ENCODE data around the gene VIPR2. TPM values are rescaled to one million over a fixed set of nuclear protein-coding genes. Genes with fewer than 3 reads are reported as not detected.

VIPR2 gene
- total RNA-seq, 1 donor from 2014 or later, result not detected

DNA sequence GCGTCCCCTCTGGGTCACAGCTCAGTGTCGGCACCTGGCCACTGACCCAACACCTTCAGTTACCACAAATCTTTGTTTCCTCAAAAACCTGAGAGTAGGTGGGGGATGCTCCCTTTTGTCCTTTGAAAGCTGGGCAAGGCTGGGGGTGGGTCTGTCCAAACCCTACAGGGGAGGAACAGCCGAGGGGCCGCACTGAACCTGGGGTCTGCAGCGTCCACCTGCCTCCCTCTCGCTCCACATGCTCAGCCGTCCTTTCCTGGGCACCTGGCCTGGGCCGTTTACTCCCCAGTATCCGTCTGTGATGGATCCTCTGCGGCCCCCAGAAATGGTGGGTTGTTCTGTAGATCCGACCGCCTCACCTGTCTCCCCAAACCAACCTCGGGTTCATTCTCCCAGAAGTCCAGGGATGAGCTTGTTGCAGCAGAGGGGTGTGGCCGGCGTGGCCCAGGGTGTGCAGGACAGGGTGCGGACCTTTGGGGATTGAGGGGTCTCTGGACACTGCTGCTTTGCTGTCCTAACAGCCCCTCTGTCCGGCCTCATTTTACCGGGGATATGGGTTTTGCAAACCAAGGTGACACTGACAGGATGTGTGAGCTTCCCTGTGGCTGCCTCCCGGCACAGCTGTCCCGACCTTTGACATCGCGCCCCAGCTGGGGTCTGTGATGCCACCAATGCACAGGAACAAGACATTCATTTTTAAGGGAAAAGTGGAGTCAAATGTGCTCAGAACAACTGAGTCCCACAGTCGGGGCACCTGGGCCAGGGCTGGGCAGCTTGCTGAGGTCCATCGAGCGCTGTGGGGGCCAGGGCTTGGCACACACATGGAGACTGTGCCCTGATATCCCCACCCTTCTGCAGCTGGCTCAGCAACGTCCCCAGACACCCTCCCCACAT, 115.9 kb downstream of the VIPR2 start:
- DNase-seq (ENCODE audit: low spot score), result no peak

- DNase-seq (ENCODE audit: low spot score), result peak; percentile 52
Measured at GRCh38 chr7:159027789-159028507, 116.7 kb downstream of the VIPR2 start.

DNA sequence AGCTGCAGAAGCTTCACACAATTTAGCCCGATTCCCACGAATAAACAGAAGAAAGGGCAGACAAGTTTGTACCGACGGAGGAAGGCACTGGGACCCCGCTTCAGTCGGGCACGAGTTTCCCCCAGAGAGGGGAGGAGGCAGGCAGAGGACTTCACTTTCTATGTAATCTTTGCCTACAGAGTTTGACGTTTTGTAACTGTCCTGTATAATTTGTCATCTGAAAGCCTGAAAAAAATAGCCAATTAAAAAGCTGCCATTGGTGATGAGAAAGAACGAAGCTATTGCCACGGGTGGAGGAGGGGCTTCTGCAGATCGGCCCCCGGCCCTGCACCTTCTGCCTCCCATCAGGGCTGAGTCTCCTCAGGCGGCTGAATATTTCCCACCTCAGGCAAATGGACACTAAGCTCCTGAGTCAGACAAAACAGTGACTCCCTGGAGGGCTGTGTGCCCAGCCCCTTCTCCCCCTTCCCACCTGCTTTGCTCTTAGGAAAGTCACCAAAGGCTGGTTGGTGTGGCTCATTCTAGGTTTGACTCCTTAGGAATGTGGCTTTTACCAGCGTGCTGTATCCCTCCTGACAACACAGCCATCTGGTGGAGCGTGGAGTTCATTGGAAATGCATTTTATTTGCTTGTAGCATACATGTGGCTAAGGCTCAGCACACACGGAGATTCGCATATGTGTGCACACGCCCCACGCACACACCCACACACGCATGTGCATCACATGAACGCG, 117.4 kb downstream of the VIPR2 start:
- no peak for DNase-seq (ENCODE audit: low spot score)

GRCh38 chr7:159026271-159027055, 118.2 kb downstream of the VIPR2 start:
- DNase-seq (ENCODE audit: low spot score), result no peak

DNA sequence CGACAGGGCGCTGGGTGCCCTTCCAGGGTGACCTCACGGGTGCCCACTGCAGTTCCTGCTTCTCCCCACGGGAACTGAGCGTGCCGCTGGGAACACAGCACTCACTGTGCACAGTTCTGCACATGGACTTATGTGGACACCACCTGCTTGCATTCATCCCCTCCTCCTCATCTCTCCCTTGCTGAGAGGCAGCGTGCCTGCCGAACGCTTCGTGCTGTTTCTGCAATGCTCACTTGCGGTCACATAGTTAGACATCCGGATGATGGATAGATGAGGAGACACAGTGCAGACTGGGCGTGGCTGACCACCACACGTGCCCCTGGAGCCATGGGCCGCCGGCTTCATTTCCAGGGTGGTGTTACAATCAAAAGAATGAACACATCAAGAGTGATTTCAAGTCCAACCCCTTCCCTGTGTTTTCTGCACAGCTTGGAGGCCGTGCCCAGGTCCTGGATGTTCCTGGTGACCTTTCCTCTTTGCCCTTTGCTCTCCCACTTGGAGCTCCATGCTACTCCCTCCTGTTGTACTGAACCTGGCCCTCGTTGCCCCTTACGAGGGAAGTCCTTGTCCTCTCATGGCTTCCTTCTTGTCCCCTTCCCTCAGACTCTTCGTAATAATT, 119.4 kb downstream of the VIPR2 start:
- DNase-seq (ENCODE audit: low spot score), result no peak

GRCh38 chr7:159024280-159024951, 120.3 kb downstream of the VIPR2 start:
- DNase-seq (ENCODE audit: low spot score), result no peak

GRCh38 chr7:159023746-159024145, 120.9 kb downstream of the VIPR2 start:
- DNase-seq (ENCODE audit: low spot score), result no peak

GRCh38 chr7:159023206-159023605, 121.5 kb downstream of the VIPR2 start:
- no peak for DNase-seq (ENCODE audit: low spot score)

DNA sequence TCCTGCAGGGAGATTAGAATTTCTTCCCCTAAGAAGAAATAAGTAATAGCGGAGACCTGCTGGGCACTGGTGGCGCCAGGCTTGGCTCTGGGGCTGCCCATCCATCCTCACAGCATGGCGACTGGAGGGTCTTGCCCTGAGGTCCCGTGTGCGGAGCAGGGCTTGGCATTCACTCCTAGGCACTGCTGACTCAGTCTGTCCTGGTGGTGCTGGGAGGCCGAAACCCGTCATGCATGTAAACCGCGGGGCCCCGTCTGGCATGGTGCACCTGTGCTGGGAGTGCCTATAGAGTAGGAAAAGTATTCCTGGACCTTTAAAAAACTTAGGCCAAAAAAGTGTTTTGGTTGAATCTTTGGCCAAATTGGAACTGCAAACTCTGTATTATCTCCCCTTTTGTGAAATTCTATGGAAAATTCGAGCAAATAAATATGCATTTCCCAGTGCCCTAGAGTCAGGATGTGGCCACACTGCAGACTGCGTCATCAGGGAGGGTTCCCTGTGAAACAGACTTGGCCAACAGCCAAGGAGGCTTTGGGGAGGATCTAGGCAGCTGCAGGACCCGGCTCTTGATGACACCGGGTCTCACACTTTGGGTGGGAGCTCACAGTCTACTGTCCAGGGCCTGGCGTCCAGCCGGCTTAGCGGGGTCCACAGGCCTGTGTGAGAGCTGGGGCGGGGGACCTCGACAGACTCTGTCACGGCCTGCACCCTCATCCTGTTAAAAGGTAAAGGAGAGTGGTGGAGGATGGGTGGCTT, 122.3 kb downstream of the VIPR2 start:
- DNase-seq (ENCODE audit: low spot score), result no peak

- DNase-seq (ENCODE audit: low spot score), result no peak
Measured at GRCh38 chr7:159020987-159021386, 123.7 kb downstream of the VIPR2 start.

DNA sequence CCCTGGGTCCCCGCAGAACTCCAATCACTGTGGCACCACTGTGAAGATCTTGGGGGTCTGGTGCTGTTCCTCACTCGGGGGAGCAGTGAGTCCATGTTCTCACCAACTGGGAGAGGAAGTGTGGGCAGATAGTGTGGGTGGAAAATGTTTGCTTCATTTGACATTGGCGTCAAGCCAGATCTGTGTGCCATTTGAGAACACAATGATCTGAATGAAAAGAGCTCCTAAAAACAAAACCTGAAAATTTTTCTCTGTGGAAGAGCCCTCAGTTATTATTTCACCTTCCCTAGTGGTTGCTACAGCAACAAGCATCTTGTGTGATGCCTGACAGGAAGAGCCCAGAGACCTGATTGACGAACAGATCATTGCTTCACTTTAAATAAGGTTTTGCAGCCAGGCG, 125.6 kb downstream of the VIPR2 start:
- no peak for DNase-seq (ENCODE audit: low spot score)

- no peak for DNase-seq (ENCODE audit: low spot score)
Measured at GRCh38 chr7:159017741-159018140, 126.9 kb downstream of the VIPR2 start.

DNA sequence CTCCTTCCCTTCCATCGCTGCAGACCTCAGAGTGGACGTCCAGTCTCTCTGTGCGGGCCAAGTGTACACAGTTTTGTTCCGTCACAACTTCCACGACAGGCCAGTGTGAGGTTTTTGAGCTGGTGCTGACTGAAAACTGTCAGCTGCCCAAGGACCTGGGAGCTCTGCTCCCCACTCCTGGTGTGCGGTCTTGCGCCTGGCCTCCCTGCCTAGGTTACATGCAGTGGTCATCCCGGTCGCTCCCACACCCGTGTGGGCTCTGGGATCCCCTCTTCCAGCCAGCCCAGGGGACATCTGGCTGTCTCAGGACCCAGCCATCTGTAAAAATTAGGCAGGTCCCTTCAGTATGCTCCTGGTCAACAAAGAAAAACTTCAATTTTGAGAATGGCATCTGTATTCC, 127.5 kb downstream of the VIPR2 start:
- DNase-seq (ENCODE audit: low spot score), result no peak

GRCh38 chr7:159016591-159016990, 128.1 kb downstream of the VIPR2 start:
- DNase-seq (ENCODE audit: low spot score), result no peak

GRCh38 chr7:159015454-159016410, 128.9 kb downstream of the VIPR2 start:
- DNase-seq (ENCODE audit: low spot score), result peak; percentile 76

- no peak for DNase-seq (ENCODE audit: low spot score)
Measured at GRCh38 chr7:159015081-159015453, 129.6 kb downstream of the VIPR2 start.

DNA sequence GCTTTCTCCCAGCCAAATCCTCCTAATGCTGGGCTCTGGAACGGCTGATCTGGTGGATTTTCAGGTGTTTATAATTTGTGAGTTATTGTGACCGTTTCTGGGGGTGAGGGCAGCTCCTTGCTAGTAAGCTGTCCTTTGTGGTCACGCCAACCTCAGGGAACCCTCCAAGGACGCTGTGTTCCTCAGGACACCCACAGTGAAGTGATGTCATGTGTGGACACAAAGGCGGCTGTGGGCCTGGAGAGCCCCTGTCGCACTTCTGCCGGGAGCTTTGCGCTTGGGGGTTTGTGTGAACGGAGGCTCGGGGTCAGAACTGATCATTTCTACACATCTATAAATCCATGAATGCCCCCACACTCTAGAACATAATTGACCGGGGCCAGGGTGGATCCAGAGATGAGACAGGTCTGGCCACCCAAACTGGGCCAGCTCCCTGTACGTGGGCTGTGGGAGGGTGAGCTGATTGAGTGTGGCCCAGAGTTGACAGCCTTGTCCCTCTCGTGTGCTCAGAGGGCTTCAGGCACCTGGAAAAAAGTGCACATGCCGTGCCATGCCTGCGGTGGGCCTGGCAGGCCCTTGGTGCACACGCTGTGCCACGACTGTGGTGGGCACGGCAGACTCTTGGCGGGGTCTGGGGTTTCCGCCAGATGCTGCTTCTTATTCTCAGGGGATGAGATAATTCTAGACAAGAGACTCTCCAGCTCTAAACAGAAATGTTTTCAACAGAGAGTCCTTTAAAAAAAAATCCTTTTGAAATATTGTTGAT, 130.2 kb downstream of the VIPR2 start:
- no peak for DNase-seq (ENCODE audit: low spot score)

DNA sequence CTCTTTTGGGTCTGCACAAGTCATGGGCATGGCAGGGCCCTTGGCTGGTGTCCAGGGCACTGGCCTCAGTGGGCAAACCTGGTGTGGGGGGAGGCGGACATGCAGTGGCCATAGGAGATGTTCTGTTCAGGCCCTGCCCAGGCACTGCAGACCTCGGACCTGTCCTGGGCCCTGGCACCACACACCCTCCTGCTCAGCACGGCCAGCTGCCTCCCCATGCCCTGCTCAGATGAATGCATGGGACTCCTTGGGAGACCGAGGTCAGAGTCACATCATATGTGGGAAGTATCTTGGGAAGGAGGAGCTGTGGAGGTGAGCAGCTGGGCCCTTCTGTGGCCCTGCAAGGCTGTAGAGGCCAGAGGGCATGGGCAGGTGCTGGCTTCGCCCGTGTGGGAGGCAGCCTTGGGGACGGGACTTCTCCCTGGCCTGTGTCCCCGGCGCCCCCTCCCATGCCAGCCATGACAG, 130.8 kb downstream of the VIPR2 start:
- no peak for DNase-seq (ENCODE audit: low spot score)

Measured in umbilical cord (tissue), 2 donors.